Panc1 (cell line): ENCODE data around the gene PRLR.

Experiments
- POLR2AphosphoS5 ChIP-seq: IDR thresholded peaks from 2 replicates; pipeline ENCODE4 v1.6.1; 2012; ENCODE audit warnings: mild to moderate bottlenecking, low read depth, low read length, moderate library complexity
- SIN3A ChIP-seq: IDR thresholded peaks from 2 replicates; pipeline ENCODE4 v1.6.1; 2012; ENCODE audit warnings: low read depth, mild to moderate bottlenecking, low read length, moderate library complexity, borderline replicate concordance; ENCODE audit not compliant: insufficient read depth
- TCF7L2 ChIP-seq: IDR thresholded peaks from 2 replicates; pipeline ENCODE4 v1.6.1; 2011; ENCODE audit warnings: mild to moderate bottlenecking, low read depth, low read length, inconsistent platforms
- TF ChIP-seq, protein P1 (sequence below): fragments of 450-650 bp; IDR thresholded peaks from 2 replicates; pipeline ENCODE4 v1.5.1; 2017; ENCODE audit warnings: mild to moderate bottlenecking
- TF ChIP-seq, protein P2 (sequence below), 2 experiments: IDR thresholded peaks; 2 replicates each; pipeline ENCODE4 v1.6.1; 2011 to 2012; ENCODE audit warnings: low read depth in 2 of 2, control low read depth in 1 of 2, low read length in 1 of 2, mild to moderate bottlenecking in 1 of 2, moderate library complexity in 1 of 2; ENCODE audit not compliant: insufficient read depth in 1 of 2

DNA sequence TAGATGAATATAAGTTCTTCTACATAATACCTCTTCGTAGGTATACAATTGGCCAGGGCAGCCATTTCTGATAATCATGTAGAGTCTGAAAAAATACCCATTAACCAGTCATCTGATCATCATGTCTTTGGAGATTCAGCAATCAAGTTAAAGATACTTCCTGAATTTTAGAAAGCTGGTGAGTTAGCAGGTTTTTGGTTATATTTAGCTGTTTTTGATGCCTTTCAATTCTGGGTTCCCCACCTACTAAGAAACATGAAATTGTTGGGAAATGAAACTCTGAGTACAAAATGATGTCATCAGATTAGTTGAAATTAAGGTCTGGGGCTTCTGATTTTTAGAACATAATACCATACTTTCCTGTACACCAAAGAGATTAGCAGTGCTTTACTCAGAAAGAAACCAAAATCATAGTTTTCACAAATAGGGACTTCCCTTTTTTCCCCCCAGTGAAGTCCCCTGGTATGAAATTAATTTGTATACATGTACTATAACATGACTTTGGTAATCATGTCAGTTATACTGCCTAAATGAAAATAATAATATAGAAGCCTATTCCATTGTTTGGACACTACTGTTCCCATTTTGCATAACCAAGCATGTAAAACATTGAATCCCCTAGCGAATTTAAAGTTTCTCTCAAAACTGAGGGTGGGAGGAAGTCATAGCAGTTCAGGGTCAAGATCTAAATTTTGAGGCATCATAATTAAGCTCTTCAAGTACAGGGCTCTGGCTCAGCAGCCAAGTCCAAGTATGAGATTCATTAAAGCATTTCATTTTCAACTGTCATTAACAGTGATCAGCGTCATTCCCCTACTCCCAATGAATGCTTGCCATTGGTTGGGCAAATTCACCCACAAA, 17.9 kb downstream of the PRLR start:
- TF ChIP-seq, protein P1, sequence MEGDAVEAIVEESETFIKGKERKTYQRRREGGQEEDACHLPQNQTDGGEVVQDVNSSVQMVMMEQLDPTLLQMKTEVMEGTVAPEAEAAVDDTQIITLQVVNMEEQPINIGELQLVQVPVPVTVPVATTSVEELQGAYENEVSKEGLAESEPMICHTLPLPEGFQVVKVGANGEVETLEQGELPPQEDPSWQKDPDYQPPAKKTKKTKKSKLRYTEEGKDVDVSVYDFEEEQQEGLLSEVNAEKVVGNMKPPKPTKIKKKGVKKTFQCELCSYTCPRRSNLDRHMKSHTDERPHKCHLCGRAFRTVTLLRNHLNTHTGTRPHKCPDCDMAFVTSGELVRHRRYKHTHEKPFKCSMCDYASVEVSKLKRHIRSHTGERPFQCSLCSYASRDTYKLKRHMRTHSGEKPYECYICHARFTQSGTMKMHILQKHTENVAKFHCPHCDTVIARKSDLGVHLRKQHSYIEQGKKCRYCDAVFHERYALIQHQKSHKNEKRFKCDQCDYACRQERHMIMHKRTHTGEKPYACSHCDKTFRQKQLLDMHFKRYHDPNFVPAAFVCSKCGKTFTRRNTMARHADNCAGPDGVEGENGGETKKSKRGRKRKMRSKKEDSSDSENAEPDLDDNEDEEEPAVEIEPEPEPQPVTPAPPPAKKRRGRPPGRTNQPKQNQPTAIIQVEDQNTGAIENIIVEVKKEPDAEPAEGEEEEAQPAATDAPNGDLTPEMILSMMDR = no peak
- TF ChIP-seq, protein P2, sequence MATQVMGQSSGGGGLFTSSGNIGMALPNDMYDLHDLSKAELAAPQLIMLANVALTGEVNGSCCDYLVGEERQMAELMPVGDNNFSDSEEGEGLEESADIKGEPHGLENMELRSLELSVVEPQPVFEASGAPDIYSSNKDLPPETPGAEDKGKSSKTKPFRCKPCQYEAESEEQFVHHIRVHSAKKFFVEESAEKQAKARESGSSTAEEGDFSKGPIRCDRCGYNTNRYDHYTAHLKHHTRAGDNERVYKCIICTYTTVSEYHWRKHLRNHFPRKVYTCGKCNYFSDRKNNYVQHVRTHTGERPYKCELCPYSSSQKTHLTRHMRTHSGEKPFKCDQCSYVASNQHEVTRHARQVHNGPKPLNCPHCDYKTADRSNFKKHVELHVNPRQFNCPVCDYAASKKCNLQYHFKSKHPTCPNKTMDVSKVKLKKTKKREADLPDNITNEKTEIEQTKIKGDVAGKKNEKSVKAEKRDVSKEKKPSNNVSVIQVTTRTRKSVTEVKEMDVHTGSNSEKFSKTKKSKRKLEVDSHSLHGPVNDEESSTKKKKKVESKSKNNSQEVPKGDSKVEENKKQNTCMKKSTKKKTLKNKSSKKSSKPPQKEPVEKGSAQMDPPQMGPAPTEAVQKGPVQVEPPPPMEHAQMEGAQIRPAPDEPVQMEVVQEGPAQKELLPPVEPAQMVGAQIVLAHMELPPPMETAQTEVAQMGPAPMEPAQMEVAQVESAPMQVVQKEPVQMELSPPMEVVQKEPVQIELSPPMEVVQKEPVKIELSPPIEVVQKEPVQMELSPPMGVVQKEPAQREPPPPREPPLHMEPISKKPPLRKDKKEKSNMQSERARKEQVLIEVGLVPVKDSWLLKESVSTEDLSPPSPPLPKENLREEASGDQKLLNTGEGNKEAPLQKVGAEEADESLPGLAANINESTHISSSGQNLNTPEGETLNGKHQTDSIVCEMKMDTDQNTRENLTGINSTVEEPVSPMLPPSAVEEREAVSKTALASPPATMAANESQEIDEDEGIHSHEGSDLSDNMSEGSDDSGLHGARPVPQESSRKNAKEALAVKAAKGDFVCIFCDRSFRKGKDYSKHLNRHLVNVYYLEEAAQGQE (IDR thresholded peaks at IDR 0.05; ENCODE audit: insufficient read depth in 1 of 2, low read depth in 2 of 2, low read length in 1 of 2) = no peak
- TF ChIP-seq SIN3A = no peak
- TF ChIP-seq POLR2AphosphoS5 = no peak
- TF ChIP-seq TCF7L2 = no peak
